HG03565 (cell line): ENCODE data around the gene CYFIP1.

Experiments
- ATAC-seq: cut with Tn5 transposase; IDR thresholded peaks from one replicate; pipeline ENCODE4 v1.9.1; 2021; ENCODE audit warnings: mild to moderate bottlenecking, moderate library complexity; ENCODE audit not compliant: unreplicated experiment

Gene CYFIP1

DNA sequence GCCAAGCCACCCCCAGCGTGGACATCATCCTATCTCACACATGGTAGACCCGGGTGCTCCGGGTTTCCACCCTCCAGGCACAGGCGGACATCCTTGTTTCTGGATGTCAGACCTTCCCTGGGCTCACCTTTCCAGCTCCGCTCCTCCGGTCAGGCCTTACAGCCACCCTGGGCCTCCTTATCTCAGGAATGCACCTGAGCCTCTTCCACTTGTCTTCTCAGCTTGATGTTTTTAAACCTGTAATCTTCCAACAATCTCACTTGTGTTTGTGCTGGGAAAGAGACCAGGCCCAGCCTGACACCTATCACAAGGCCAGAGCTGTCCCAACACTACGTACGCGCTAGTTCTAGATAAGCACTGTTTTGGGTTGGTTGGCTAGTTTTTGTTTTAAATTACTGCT lies 87.8 kb downstream of the CYFIP1 start:
- ATAC-seq = no peak

DNA sequence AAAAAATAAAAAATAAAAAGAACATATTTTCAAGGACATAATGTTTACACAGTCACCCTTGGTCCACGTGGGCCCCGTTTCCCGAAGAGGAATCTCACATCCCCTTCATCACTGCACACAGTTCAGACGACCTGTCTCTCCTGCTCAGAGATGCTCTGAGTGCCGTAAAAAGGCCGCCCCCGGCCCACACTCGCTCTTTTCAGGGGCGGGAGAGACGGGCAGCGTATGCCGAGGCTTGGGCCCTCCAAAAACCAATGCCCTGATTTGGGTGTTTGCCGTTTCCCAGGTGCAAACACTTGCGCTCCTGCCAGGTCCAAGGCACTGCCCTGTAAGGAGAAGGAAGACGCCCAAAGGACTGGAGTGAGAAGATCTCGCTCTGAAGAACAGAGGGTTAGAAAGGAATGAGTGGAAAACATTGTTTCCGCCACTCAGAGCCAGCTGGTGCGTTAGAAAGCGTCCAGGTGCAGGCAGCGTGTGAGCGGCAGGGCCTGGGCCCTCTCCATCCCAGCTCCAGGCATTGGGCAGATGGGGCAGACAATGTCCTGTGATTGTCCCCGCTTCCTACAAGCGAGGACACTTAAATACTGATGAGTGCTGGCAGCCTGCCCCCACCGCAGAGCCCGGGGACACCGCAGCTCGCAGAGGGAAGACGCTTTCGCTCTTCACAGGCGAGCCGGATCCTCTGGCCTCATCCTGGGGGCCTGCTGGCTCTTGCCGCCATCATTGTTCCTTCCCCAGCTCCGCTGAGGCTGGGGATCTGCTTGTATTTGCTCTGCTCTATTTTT lies 88.5 kb downstream of the CYFIP1 start:
- ATAC-seq = no peak

DNA sequence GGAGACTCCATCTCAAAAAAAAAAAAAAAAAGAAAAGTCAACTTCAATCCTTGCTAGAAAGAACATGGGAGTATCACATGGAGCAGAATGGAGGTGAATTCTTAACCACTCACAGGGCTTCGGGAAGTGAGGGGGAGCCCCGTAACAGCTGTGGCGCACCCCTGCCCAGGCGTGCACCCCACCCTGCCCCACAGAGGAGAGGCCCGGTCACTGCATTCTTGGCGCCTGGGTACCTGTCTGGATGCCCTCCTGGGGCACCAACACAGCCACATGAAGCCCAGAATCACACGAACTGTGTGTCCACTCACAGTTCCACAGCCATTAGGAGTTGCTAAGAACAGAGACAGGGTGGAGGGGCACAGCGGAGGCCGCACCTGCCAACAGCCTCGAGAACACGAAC lies 89.9 kb downstream of the CYFIP1 start:
- ATAC-seq = no peak

DNA sequence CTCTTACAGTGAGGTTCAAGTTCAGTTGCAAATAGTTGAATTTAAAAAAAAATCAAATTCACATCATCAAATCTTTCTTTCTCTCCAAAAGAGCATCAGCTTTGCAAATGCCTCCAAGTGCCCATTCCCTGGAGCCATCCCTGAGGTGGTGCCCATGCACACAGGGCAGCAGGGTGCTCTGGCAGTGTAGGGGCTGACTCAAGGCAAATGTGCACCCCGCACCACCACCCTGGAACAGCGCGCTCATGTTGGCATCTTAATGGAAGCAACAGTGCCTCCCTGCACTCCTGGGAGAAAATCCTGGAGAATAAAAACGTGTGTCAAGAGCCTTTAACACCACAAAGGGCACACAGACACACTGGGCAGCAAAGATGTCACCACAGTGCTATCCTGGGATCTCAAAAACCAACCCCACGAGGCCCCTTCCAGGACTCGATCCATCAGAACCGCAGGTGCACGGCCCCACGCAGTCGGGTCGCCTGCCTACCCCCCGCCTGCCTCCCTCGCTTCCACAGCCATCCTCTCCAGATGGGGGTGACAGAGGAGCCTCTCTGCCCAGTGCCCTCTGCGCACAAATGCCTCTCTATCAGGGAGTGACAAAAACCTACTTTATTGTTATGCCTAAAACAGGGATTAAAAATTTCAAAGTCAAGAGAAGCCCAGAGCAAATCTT lies 90.9 kb downstream of the CYFIP1 start:
- no peak for ATAC-seq

DNA sequence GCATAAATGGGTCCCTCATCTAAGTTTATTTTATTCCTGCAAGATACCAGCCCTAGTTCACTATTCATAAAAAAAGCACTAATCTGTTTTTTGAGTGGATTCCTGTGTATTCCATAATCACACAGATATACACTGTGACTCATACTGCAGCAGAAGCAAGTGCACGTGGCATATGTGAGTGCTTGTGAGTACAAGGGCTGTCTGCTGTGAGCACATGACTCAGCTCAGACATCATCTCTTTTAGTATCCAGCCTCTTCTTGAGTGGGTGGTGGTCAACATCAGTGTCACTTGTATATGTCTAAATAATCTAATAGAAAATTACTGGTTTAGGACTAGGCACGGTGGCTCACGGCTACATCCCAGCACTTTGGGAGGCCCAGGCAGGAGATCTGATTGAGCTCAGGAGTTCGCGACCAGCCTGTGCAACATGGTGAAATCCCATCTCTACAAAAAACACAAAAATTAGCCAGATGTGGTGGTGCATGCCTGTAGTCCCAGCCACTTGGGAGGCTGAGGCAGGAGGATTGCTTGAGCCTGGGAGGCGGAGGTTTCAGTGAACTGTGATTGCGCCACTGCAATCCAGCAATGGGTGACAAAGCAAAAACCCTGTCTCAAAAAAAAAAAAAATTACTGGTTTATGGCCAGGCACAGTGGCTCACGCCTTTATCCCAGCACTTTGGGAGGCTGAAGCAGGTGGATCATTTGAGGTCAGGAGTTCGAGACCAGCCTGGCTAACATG lies 91.9 kb downstream of the CYFIP1 start:
- no peak for ATAC-seq

DNA sequence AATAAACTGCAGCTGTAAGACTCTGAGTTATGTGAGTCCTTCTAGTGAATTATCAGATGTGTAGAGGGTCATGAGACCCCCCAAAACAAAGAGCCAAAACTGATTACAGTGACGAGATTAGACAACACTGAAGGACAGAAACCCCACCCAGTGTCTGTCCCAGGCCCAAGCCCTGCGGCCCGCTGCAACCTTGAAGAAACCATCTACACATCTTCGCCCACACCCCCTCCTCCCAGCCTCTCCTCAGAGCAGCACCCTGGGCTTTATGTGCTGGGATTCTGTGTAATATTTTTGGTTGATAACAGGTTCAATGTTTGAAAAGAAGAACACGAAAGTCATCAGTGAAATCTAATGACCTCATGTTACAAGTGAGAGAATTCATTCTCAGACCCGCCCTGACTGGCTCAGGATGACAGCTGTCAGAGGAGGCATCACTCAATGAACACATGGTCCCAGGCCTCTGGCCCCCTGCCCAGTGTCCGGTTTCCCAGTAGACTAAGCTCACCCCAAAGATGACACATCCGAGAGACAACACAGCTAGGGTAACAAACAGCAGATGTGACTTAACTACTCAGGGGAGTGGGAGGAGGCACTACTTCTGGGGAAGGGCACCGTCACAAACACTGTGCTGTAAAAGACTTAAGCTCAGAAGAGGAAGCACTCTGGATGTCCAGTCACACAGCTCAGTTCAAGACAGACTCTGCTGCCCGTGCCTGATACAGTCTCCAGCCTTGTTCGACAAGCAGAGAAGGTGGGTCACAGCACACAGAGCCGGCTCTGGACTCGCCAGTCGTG lies 92.8 kb downstream of the CYFIP1 start:
- no peak for ATAC-seq

DNA sequence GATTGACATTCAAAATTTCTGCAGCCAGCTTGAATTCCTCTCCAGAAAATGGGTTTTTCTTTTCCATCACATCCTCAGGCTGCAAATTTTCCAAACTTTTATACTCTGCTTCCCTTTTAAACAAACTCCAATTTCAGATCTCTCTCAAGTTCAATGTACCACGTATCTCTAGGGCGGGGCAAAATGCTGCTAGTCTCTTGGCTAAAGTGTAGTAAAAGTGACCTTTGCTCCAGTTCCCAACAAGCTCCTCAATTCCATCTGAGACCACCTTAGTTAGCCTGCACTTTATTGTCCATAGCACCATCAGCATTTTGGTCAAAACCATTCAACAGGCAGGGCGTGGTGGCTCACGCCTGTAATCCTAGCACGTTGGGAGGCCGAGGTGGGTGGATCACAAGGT lies 95.0 kb downstream of the CYFIP1 start:
- ATAC-seq = no peak

DNA sequence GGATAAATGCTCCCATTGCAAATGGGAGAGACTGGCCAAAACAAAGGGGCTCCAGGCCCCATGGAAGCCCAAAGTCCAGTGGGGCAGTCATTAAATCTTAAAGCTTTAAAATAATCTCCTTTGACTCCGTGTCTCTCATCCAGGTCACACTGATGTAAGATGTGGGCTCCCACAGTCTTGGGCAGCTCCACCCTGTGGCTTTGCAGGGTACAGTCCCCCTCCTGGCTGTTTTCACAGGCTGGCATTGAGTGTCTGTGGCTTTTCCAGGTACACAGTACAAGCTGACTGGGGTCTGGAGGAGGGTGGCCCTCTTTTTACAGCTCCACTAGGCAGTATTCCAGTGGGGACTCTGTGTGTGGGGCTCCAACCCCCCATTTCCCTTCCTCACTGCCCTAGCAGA lies 95.8 kb downstream of the CYFIP1 start:
- no peak for ATAC-seq

DNA sequence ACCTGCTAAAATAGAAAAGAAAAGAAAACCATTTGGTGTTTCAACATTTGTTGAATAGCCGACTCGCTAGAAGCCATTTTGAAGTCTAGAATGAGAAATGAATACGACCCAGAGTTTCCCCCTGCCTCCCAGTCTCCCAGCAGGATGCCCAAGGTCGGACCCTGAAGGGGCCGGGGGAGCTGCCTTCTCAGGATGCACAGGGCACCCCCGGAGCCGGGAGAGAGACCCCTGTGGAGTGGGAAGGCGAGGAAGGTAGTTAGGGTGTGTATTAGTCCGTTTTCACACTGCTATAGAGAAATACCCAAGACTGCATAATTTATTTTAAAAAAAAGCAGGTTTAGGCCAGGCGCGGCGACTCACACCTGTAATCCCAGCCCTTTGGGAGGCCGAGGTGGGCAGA lies 97.0 kb downstream of the CYFIP1 start:
- no peak for ATAC-seq

DNA sequence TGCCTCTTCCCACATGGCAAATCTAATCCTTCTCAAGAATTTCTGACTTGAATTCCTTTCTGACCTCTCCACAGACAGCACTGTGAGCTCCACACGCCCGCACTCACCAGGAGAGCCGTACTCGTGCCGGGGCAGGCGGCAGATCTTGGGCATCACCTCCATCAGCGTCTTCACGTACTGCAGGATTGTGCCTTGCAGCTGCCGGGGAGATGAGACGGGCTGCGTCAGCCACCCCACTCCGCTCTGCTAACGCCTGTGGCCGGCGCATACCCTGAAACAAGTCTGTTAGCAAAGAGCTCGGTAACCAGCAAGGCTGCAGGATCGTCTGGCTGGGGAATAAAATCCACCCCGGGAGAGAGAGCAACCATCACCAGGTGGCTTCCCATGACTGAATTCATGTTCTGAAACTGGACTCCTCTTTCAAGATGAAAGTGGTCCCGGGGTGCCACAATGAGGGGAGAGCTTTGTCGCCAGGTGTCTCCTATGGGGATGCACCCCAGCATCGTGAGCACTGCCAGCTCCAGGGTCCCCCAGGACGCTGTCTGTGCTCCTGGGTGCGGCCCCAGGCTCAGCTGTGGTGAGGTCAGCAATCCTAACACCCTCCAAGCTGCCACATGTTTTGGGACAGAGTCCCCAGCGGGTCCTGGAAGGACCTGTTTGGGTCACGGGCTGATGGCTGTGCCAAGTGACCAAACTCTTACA lies 98.3 kb downstream of the CYFIP1 start:
- ATAC-seq = no peak

DNA sequence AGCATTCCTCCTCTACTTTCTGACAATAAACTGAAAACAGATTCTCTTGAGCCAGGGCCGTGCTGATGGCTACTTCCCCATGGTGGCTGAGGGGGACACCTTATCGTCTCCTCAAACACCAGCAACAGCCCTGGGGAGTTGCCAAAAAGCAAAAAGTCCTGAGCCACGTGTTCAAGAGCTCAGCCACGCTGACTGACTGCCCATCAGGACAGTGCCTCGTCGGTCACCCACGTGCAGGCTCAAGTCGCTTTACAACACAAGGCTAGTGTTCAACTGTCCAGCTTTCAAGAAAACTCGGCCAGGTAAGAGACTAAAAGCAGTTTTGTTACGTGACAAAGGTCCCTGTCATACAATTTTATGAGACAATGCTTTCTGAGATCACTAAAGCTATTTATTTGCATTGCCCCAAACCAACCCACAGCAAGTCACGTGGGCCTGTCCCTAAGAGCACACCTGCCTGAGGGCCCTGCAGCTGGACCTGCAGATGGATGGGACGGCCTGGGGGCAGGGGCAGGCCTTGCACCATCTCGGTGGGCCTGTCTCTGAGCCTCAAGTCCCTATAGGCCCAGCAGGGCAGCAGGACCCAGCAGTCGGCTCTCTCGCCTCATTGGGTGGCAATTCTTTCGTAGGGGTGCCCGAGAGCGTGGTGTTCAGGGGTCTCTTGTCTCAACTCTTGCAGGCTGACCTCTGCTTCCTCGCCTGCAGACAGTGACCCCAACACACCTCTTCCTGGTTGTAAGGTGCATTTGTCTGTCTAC lies 99.0 kb downstream of the CYFIP1 start:
- ATAC-seq = no peak

DNA sequence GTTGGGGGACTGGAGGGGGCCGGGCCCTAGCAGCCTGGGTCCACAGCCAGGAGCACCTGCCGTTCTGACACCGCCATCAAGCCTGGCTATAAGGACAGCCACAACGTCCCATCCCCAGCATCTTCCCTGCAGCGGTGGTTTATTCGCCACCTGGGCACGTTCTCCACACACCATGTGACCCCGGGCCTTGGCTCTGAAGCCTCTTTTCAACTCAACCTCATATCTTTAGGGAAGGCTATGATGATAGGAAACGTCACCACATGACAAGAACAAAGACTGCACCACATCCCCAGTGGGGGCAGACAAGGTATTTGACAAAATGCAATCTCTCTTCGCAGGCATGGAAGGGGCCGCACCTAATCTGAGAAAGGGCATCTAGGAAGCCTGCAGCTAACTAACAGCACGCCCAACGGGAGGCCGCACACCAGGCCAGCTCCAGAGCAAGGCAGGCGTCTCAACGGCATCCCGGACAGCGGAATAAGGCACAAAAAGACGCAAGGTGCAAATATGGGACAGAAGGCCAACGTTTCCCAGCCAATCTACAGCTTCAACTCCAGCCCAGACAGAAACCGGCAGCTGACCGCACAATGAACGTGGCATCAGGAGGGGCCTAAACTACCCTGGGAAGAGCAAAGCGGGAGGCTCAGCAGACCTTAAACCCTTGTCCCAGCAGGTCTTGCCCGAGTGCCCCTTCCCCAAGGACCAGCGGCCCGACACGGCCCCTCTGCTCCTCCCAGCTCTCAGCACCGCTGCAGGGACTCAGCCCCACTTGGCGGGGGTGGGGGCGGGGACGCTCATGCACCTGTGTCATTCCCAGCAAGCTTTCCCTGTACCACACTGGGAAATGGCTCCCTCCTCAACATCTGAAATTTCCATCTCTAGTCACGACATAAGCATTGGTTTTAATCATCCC lies 99.8 kb downstream of the CYFIP1 start:
- ATAC-seq = no peak

DNA sequence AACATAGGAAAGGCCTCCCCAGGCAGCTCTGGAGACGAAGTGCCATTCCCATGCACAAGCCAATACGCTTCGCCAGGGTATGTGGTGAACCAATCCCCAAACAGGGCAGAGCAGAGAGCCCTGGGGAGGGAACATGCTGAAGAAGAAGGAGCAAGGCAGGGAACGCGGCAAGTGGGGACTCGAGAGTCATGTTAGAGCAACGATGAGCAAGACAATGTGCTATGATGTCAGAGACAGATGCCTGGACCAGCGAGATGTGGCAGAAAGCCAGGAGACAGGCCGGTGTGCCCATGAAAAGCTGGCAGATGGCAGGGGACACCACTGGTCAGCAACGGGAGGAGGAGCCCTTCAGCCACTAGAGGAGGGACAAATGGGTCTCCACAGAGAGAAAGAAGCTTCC lies 102.1 kb downstream of the CYFIP1 start:
- no peak for ATAC-seq

DNA sequence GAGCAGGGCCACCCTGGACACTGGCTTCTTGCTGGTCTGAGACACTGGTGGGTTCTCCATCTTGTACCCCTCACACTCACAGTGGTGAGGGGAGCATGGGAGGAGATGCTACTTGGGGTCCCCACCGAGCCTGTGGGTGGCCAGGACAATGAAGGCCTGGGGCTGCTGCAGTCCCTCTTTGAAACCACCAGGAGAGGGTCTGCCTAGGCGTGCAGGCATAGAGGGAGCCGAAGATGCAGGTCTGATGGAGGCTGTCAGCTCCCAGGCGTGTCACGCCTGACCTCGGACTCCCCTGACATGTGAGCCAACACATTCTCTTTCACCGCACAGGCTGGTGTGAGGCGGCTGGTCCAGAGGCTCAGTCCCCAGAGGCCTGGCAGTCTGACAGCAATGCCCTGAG lies 102.6 kb downstream of the CYFIP1 start:
- ATAC-seq = no peak

DNA sequence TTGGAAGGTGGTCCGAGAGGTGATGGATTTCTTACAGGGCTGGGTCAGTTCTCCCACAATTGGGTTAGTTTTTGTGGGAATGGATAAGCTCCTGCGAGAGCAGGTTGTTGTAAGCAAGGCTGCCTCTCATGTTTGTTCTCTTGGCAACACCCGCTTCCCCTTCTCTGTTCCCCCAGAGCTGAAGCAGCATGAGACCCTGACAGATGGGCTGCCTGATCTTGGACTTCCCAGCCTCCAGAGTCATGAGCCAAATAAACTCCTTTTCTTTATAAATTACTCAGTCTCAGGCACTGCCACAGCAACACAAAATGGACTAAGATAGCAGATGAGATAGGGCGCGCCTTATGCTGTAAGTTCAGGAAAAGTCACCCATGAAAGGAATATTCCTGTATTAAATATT lies 103.1 kb downstream of the CYFIP1 start:
- no peak for ATAC-seq

DNA sequence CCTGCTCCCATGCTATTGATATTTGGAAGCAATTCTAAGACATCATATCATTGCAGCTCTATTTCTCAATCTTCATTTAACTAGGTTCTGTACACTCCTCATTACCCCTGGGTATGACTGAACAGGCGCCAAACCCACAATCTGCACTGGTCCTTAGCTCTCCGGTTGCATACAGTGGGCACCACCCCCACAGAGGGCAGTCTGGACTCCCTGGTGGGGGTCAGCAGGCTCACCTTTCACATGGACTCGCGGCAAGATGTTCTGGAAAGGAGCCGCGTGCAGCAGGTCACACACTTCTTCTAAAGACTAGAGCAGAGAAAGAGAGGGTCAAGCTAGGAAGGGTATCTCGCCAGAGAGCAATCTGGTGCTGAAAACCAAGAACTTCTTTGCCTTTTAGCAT lies 105.2 kb downstream of the CYFIP1 start:
- ATAC-seq = no peak

DNA sequence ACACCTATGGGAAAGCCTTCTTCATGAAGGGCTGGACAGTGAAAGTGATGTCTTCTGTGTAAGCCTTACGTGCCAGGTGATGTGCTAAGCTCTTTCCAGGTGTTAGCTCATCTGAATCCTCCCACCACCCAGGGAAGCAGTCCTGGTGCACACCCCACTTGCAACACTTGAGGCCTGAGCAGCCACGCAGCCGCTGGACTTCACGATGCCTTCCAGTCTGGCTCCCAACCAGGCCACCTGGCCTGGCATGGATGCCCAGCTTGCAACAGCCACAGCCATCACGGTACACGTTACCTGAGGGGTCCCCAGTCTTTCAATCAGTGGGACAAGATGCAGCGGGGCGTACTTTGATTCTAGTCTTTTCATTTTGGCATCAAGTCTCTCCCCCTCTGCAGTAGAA lies 105.9 kb downstream of the CYFIP1 start:
- no peak for ATAC-seq

DNA sequence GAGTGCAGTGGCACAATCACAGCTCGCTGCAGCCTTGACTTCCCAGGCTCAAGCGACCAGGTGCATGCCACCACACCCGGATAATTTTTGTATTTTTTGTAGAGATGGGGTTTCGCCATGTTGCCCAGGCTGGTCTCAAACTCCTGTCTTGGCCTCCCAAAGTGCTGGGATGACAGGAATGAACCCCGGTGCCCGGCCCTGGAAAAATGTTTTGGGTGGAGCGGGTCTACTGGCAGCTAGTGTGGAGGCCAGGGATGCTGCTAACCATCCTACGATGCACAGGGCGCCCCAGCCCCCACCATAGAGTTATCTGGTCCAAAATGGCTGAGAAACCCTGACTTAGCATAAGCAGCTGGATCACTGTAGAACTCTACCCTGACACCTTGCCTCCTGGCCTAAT lies 106.3 kb downstream of the CYFIP1 start:
- no peak for ATAC-seq
